Activated CD4-positive, alpha-beta T cell treated with anti-CD3 and anti-CD28 coated beads, Interleukin-2, amount 50 U/mL, for 4 hours (primary cell): ENCODE data around the gene DNAJC8.

ENCODE experiments used
- DNase-seq, 2 experiments: peaks; one replicate each; pipeline ENCODE4 v3.0.0-alpha.2; 2020

DNAJC8 gene

DNA sequence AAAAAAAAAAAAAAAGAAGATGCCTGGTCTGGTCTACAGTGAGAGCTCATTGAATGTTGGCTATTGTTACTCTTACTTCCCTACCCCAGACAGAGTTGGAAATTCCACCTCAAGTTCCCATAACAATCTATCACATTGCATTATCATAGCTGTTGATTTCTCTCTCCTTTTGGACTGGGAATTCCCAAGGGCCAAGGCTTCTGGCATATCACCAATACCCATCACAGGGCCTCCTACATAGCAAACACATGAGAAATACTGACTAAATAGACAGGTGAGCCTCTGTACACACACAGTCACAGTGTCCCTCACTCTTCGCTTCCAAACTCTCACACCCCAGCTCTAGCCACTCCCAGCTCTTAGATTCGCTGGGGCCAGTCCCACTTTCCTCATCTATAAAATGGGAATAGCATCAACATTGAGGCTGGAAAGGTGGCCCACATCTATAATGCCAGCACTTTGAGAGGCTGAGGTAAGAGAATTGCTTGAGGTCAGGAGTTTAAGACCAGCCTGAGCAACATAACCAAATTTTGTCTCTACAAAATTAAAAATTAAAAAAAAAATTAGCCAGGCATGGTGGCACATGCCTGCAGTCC lies 62.7 kb downstream of the DNAJC8 start:
- DNase-seq: no peak

DNA sequence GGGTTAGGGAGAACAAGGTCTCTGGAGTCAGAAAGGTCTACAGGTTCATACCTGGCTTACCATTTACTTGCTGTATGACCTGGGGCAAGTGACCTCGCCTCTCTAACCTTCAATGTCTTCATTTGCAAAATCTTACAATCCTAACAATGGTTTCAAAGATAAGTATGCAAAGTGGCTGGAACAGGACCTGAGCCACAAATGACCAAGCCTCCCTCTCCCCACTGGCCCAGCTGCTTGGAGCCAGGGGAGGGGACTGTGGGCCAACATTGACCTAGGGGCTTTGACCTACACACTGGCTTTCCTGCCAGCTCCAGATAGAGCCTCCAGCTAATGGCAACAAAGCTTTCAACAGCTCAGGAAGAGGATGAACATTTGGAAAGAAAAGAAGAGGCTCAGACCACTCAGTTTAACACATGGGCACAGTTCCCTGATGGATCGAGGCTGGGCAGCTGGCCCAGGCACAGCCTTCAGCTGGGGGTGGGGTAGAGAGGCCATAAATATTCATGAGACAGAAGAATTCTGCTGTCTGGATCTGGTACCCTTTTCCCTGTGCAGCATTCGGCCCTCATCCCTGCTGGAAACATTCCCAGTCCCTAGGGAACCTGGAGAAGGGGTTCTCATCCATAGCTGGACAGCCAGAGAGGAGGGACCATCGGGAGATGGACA lies 69.2 kb downstream of the DNAJC8 start:
- DNase-seq: no peak

DNA sequence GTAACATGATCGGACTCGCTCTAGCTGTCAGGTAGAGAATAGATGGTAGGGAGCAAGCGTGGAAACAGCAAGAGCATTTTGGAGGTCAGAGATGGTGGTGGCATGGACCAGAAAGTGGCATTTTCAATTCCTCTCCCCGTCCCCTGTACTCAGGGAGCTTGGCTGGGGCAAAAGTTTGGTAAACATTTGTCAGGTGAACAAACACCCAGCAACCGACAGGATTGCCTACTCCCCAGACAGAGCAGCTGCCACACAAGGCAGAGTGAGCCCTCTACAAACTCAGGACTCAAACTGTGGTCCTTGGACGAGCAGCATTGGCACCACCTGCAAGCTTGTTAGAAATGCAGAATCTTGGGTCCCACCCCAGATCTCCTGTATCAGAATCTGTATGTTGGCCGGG lies 70.7 kb downstream of the DNAJC8 start:
- no peak for DNase-seq

DNA sequence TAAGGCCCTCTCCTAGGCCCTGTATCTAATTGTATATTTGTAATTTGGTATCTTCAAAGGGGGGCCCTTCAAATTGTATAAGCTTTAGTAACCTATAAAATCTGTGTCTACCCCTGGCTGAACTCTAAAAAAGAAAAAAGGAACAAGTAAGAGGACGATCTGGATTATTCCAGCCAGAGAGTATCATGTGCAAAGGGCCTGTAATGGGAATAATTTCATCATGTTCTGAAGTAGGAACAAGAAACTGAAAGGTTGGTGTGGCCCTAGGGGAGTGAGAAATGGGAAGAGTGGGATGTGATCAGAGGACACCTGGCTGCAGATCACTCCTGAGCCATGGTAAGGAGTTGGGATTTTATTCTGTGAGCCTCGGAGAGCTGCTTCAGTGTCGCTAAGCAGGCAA lies 71.1 kb downstream of the DNAJC8 start:
- no peak for DNase-seq

DNA sequence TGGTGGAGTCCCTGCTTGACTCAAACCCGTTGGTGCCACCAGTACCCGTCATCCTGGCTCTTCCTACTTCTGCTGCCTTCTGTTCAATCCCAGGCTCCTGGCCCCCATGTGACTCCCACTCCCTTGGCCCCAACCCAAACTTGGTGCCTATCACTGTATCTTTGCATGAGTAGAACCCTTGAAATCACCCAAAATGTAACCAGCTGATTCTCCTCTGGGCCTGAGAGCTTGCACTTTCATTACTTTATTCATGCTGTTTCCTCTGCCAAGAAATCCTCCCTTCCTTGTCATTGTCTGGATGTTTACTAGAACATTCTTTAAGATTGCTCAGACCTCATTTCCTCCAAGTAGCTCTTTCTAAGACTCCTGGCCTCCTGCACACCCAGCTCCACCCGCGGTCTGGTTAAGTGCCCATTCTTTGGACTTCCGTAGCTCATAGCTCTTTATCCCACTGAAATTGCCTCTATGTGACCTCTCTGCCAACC lies 72.0 kb downstream of the DNAJC8 start:
- DNase-seq: no peak

DNA sequence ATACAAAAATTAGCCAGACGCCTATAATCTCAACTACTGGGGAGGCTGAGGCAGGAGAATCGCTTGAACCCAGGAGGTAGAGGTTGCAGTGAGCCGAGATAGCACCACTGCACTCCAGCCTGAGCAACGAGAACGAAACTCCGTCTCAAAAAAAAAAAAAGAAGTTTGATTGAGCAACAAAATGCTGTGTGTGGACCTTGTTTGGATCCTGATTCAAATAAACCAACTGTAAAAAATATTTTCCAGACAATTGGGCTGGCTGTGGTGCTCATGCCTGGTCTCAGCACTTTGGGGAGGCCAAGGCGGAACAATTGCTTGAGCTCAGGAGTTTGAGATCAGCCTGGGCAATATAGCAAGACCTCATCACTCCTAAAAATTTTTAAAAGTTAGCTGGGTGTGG lies 73.1 kb downstream of the DNAJC8 start:
- DNase-seq: no peak

DNA sequence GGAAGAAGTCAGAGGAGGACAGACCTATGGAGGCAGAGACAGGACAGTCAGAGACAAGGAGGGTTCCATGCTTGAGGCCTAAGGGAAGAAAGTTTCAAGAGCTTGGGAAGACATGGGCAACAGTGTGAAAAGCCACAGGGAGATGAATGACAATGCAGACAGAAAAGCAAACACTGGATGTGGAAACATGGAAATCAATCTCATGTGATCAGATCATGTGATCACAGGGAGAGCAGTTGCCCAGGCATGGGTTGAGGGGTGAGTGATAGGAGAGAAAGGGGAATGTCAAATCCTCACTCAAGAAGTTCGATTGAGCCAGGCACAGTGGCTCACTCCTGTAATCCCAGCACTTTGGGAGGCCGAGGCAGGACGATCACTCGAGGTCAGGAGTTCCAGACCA lies 73.6 kb downstream of the DNAJC8 start:
- no peak for DNase-seq

DNA sequence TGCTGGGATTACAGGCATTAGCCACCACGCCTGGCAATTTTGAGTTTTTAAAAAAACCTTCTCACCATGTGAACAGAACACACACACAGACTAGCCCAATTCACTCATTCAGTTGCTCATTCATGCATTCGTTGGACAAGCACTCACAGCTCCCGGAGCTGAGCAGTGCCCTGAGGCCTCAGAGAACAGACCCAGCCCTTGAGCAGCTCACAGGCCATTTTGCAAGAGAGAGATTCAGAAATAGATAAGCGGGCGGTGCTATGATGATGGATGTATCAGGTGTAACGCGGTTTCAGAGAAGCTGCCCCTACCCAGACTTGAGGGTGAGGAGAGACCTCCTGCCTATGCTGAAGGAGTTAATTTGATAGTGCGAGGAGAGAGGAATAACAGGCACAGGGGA lies 74.9 kb downstream of the DNAJC8 start:
- DNase-seq: no peak

DNA sequence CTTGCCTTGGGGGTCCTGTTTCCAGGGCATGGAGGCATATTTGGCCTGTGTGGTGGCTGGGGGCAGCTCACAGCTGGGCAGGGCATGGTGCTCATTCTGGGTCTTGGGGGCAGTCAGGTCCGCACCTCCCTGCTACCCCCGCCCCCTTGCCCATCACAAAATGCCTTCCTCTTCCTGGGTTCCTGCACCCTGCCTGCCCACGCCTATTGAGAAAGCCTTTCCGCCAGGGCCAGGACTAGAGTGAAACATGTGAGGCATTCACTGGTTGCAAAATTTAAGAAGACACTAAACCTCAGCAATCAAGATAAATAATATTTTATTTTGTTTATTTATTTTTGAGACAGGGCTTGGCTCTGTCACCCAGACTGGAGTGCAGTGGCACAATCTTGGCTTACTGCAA lies 76.0 kb downstream of the DNAJC8 start:
- no peak for DNase-seq

DNA sequence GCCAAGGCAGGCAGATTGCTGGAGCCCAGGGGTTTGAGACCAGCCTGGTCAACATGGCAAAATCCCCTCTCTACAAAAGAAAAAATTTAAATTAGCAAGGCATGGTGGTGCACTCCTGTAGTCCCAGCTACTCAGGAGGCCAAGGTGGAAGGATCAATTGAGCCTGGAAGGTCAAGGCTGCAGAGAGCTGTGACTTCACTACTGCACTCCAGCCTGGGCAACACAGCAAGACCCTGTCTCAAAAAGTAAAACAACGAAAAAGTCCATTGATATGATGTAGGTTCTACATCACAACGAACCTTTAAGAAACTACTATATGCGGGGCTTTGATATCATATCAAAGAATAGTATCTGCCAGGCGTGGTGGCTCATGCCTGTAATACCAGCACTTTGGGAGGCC lies 77.2 kb downstream of the DNAJC8 start:
- no peak for DNase-seq

DNA sequence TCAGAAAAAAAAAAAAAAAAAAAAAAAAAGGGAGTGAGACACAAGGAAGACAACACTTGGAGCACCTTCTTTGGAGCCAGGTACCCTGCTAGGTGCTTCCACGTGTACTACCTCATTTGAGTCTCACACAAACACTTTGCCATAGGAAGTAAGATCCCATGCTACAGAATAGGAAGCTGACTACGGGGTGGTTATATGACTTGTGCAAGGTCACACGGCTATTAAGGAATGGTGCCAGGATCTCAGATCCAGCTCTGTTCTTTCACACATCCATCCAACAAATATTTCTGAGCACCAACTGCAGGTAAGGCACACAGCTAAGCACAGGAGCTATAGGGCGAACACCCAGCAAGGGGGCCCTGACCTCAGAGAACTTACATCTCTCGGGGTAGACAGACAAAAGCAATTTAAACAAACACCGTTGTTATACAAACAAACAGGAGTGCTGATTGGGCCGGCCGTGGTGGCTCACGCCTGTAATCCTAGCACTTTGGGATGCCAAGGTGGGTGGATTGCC lies 78.7 kb downstream of the DNAJC8 start:
- DNase-seq: no peak
